ENCODE data around the gene RPS29. TPM values are rescaled to one million over a fixed set of nuclear protein-coding genes. Genes with fewer than 3 reads are reported as not detected.
A peak's percentile ranks its signal among the peaks of the same experiment; 100 is the strongest.

The RPS29 gene
- total and polyA plus RNA-seq, 9 of the 15 experiments (the other 6 are each of a cell fraction or from before 2014, with no cell fraction given) = 1,545 to 5,012 (median 2,448) TPM

- TF ChIP-seq MEIS2 (IDR thresholded peaks at IDR 0.05; ENCODE audit: partially characterized antibody) (peak; percentile 89), CBFA2T3 (IDR thresholded peaks at IDR 0.05) (0 out of 2 replicates have a peak, but pooled peaks have one; percentile 10), HBP1 (CRISPR knock-in tag; IDR thresholded peaks at IDR 0.05) (no peak), ZNF57 (CRISPR knock-in tag; IDR thresholded peaks at IDR 0.05) (no peak), SIN3B (IDR thresholded peaks at IDR 0.05; ENCODE audit: low read depth) (peak; percentile 23; the same call in 1 of the 2 replicates), SMAD1 (IDR thresholded peaks at IDR 0.05; ENCODE audit: low read depth, low read length, partially characterized antibody) (peak; percentile 75), CSDE1 (IDR thresholded peaks at IDR 0.05) (peak in 1 of 2 experiments; percentile 80; a peak in 2 of 4 replicates), NRF1 (conservative IDR thresholded peaks at IDR 0.05 in 1 of 2, IDR thresholded peaks at IDR 0.05 in 1 of 2) (peak; percentile 97 to 98), GTF2E2 (tag; IDR thresholded peaks at IDR 0.05) (peak; percentile 68; the same call in 1 of the 2 replicates), CC2D1A (IDR thresholded peaks at IDR 0.05) (no peak), FUS (optimal IDR thresholded peaks at IDR 0.05; ENCODE audit: low read depth, low read length) (no peak), MED1 (CRISPR knock-in tag; IDR thresholded peaks at IDR 0.05; ENCODE audit: borderline replicate concordance) (no peak), RUNX1 (IDR thresholded peaks at IDR 0.05; ENCODE audit: low read depth) (no peak), AFF4 (CRISPR knock-in tag; IDR thresholded peaks at IDR 0.05) (peak; percentile 90; the same call in 1 of the 2 replicates), HINFP (tag; conservative IDR thresholded peaks at IDR 0.05; ENCODE audit: low read depth) (no peak)
These were observed at the start of gene RPS29 (continued) for GRCh38 chr14:49585803-49586672.
